Loucy (cell line): ENCODE results near the gene FGD6.

Experiments used
- EZH2phosphoT487 ChIP-seq: fragments of 200-600 bp; IDR thresholded peaks from 2 replicates; pipeline ENCODE4 v1.6.1; 2018; ENCODE audit warnings: antibody characterized with exemption, mild to moderate bottlenecking, moderate library complexity, borderline replicate concordance
- TF ChIP-seq, protein P1 (sequence below): fragments of 200-600 bp; sonication (generic); conservative IDR thresholded peaks from 2 replicates; pipeline ENCODE4 v1.5.1; 2014; ENCODE audit warnings: mild to moderate bottlenecking, antibody characterized with exemption, low read length

DNA sequence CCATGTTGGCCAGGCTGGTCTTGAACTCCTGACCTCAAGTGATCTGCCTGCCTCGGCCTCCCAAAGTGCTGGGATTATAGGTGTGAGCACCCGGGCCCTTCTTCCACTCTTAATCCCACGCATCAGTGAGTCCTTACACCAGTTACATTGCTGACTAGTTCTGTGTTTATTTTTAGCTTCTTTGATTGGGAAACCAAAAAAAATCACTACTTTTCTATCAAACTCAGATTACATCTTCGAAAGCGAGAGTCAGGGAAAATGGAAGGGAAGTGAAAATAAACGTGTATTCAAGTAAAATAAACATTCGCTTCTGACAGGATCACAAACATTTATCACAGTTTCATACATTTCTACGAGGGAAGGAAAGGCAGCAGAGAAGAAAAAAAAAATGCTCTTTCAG, 32.2 kb downstream of the FGD6 start:
- TF ChIP-seq, protein P1, sequence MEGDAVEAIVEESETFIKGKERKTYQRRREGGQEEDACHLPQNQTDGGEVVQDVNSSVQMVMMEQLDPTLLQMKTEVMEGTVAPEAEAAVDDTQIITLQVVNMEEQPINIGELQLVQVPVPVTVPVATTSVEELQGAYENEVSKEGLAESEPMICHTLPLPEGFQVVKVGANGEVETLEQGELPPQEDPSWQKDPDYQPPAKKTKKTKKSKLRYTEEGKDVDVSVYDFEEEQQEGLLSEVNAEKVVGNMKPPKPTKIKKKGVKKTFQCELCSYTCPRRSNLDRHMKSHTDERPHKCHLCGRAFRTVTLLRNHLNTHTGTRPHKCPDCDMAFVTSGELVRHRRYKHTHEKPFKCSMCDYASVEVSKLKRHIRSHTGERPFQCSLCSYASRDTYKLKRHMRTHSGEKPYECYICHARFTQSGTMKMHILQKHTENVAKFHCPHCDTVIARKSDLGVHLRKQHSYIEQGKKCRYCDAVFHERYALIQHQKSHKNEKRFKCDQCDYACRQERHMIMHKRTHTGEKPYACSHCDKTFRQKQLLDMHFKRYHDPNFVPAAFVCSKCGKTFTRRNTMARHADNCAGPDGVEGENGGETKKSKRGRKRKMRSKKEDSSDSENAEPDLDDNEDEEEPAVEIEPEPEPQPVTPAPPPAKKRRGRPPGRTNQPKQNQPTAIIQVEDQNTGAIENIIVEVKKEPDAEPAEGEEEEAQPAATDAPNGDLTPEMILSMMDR = no peak
- no peak for TF ChIP-seq EZH2phosphoT487
